Stomach (tissue), 9 donors: ENCODE results near the gene PLCB3. TPM values are rescaled to one million over a fixed set of nuclear protein-coding genes. Genes with fewer than 3 reads are reported as not detected.

Experiments
- DNase-seq, 2 donors: peaks; one replicate each; pipeline versions ENCODE4 v3.0.0 to v3.0.0-alpha.2; 2013 to 2019
- H3K27ac ChIP-seq, 5 donors: fragments of 200-600 bp in 4 of 5; sonication (generic) in 4 of 5; one replicate each; pipeline ENCODE4 v1.5.1; 2013 to 2019; ENCODE audit warnings: mild to moderate bottlenecking in 1 of 5, moderate library complexity in 1 of 5
- H3K27me3 ChIP-seq, 3 donors: fragments of 200-600 bp; sonication (generic); one replicate each; pipeline ENCODE4 v1.5.1; 2017 to 2019; ENCODE audit warnings: mixed run types in 1 of 3
- H3K36me3 ChIP-seq, 4 donors: fragments of 200-600 bp; sonication (generic); 1 replicate in 3 of 4; 2 replicates in 1 of 4; pipeline ENCODE4 v1.5.1; 2016 to 2019
- H3K4me1 ChIP-seq, 4 donors: fragments of 200-600 bp; sonication (generic); one replicate each; pipeline ENCODE4 v1.5.1; 2016 to 2019
- H3K4me3 ChIP-seq, 4 donors: fragments of 200-600 bp; sonication (generic) in 3 of 4; one replicate each; pipeline ENCODE4 v1.5.1; 2016 to 2019; ENCODE audit warnings: mild to moderate bottlenecking in 1 of 4
- H3K9me3 ChIP-seq, 4 donors: fragments of 200-600 bp; sonication (generic); one replicate each; pipeline ENCODE4 v1.5.1; 2016 to 2019
- EP300 ChIP-seq: sonication (generic); formaldehyde crosslinking; IDR thresholded peaks from one replicate; pipeline ENCODE4 v1.6.1; 2017; ENCODE audit warnings: antibody characterized with exemption
- POLR2A ChIP-seq, 4 donors: fragments of 450-650 bp; IDR thresholded peaks; one replicate each; pipeline ENCODE4 v1.6.1; 2016; ENCODE audit warnings: antibody characterized with exemption in 4 of 4, control low read depth in 2 of 4, mild to moderate bottlenecking in 1 of 4, moderate library complexity in 1 of 4
- POLR2AphosphoS5 ChIP-seq, 3 donors: sonication (generic); formaldehyde crosslinking; IDR thresholded peaks; one replicate each; pipeline ENCODE4 v1.6.1; 2016; ENCODE audit warnings: antibody characterized with exemption in 3 of 3
- WGBS, 5 donors: extraction: QIAGEN DNeasy Blood & Tissue Kit in 3 of 5; methylation state at CpG; one replicate each; pipeline versions ENCODE4 v1.1.5 to v1.1.7; 2013 to 2018; 5-methylcytosine and 5-hydroxymethylcytosine counted together
- intact Hi-C: fragments of 100-400 bp; cut with DNase I; formaldehyde crosslinking; loops from one replicate; pipeline ENCODE4 v1.15.1; 2023; ENCODE audit warnings: low total_unique reads
- polyA plus RNA-seq, 3 donors: library from polyadenylated mRNA; stranded (reverse); fragments of 200-250 nt; gene quantifications; one replicate each; pipeline ENCODE4 v1.2.3, GENCODE V29; 2013
- total RNA-seq, 5 donors: library from RNA; depleted of rRNA; stranded (reverse); fragments of >200 nt; gene quantifications; one replicate each; pipeline versions ENCODE4 v1.1.0 to v1.2.3, GENCODE V29; 2014 to 2016
- TF ChIP-seq, protein P1 (sequence below), 7 experiments: fragments of 450-650 bp in 4 of 7; fragments of 200-600 bp in 3 of 7; sonication (generic) in 3 of 7; IDR thresholded peaks; one replicate each; pipeline ENCODE4 v1.5.1; 2016 to 2019; ENCODE audit warnings: antibody characterized with exemption in 7 of 7, control low read depth in 2 of 7, mild to moderate bottlenecking in 1 of 7
- donor health status: healthy with polysubstance abuse.
- donor health status: Bipolar disorder and iron deficiency.
- donor health status: healthy.

The PLCB3 gene
- total and polyA plus RNA-seq, 8 donors, result 12.2 to 154 (median 16.1) TPM

DNA sequence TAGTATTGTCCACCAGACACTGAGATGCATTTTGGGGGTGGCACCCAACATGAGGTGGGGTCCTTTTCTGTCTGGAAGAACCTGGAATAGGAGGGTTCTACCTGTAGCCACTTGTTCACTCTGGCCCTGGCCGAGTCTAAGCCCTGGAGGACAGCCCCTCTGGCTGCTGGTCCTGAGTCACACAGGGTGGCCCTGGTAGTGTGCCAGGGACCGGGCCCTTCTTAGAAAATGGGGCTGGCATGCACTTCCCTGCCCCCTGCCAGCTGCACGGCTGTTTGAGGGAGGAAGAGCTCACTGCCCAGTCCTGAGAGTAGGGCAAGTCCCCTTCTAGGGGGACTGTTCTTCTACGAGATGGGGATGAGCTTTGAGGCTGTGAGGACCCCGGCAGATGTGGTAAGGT lies 2.2 kb downstream of the PLCB3 start:
- Histone ChIP-seq H3K4me3 (no peak overlapping the region), H3K4me1 (peaks cover 22 to 39% (median 32%) of the 10 kb centered on the region in 4 donors), H3K27ac (no peak overlapping the region), H3K27me3 (no peaks in the 10 kb centered on the region), H3K9me3 (no peaks in the 10 kb centered on the region), H3K36me3 (peaks cover 35 to 44% (median 43%) of the 10 kb centered on the region in 4 donors)
- WGBS, 5 donors, result 41 to 65% (median 57%) methylated on average over 5 of the region's 5 CpGs
- intact Hi-C loops, result no loop called here
- TF ChIP-seq, protein P1, sequence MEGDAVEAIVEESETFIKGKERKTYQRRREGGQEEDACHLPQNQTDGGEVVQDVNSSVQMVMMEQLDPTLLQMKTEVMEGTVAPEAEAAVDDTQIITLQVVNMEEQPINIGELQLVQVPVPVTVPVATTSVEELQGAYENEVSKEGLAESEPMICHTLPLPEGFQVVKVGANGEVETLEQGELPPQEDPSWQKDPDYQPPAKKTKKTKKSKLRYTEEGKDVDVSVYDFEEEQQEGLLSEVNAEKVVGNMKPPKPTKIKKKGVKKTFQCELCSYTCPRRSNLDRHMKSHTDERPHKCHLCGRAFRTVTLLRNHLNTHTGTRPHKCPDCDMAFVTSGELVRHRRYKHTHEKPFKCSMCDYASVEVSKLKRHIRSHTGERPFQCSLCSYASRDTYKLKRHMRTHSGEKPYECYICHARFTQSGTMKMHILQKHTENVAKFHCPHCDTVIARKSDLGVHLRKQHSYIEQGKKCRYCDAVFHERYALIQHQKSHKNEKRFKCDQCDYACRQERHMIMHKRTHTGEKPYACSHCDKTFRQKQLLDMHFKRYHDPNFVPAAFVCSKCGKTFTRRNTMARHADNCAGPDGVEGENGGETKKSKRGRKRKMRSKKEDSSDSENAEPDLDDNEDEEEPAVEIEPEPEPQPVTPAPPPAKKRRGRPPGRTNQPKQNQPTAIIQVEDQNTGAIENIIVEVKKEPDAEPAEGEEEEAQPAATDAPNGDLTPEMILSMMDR (IDR thresholded peaks at IDR 0.05), result no peak
- no peak for TF ChIP-seq POLR2A (IDR thresholded peaks at IDR 0.05)
- TF ChIP-seq EP300, result no peak
- TF ChIP-seq POLR2AphosphoS5 (IDR thresholded peaks at IDR 0.05), result no peak
- no peak for DNase-seq

DNA sequence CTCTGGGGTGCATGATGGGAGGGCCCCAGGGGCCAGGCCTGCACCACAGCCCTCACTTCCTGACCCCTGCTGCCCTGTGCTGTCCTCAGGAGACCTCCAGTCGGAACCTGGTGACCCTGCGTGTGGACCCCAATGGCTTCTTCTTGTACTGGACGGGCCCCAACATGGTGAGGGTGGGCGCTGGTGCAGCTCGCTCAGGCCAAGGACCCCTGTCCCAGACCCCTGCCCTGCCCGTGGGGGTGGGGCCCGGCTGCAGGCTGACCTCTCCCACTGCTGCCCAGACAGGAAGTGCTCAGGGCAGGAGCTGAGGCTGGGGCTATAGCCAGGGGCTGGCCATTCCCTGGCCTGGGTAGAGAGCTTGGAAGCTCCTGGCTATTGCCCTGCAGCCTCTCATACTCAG lies 3.0 kb downstream of the PLCB3 start:
- Histone ChIP-seq H3K4me1 (peaks cover 22 to 39% (median 32%) of the 10 kb centered on the region in 4 donors), H3K4me3 (no peak overlapping the region), H3K36me3 (peaks cover 43 to 52% (median 51%) of the 10 kb centered on the region in 4 donors), H3K9me3 (no peaks in the 10 kb centered on the region), H3K27me3 (no peaks in the 10 kb centered on the region), H3K27ac (no peak overlapping the region)
- TF ChIP-seq POLR2AphosphoS5 (IDR thresholded peaks at IDR 0.05) (no peak), POLR2A (IDR thresholded peaks at IDR 0.05) (no peak), EP300 (no peak)
- TF ChIP-seq, protein P1 (IDR thresholded peaks at IDR 0.05), result no peak
- intact Hi-C loops, result no loop called here
- no peak for DNase-seq
- 85 to 92% (median 88%) methylated on average over 5 to 7 of the region's 7 CpGs for WGBS, 5 donors

DNA sequence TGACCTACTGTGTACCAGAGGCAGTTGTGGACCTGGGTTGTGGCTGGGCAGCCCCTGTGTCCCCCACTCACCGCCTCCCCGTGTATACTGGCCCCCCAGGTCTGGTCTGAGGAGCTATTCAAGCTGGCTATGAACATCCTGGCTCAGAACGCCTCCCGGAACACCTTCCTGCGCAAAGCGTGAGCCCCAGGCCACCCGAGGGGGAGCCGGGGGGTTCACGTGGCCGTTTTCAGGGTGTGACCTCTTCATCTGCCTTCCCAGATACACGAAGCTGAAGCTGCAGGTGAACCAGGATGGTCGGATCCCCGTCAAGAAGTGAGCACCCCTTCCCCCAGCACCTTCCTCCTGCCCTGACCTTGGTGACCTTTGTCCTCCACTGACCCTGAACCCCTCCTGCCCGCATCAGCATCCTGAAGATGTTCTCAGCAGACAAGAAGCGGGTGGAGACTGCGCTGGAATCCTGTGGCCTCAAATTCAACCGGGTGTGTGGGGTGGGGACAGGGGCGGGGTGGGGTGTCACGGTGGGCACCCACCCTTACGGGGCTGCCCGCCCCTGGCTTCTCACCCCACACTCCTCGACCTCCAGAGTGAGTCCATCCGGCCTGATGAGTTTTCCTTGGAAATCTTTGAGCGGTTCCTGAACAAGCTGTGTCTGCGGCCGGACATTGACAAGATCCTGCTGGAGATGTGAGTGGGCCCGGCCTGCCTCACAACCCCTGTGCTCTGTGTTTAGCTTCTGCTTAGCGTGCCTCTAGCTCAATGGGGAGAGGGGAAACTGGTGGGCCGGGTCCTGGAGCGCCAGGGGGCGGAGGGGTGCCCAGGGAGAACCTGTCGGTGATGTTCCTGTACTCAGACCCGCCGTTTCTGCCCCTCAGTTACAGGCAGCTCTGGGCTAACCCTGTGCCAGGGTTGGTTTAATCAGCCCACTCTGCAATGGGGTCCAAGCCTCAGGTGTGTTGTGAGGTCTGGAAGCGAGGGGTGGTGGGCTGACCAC lies 4.1 kb downstream of the PLCB3 start:
- Histone ChIP-seq H3K27ac (no peak overlapping the region), H3K36me3 (peaks cover 44 to 64% (median 62%) of the 10 kb centered on the region in 4 donors), H3K9me3 (no peaks in the 10 kb centered on the region), H3K4me1 (peaks cover 22 to 37% (median 31%) of the 10 kb centered on the region in 4 donors), H3K27me3 (no peaks in the 10 kb centered on the region), H3K4me3 (no peak overlapping the region)
- DNase-seq, result no peak
- WGBS, 5 donors, result 86 to 91% (median 89%) methylated on average over 28 to 35 of the region's 35 CpGs
- intact Hi-C loops, result no loop called here
- no peak for TF ChIP-seq EP300
- TF ChIP-seq POLR2AphosphoS5 (IDR thresholded peaks at IDR 0.05), result no peak
- no peak for TF ChIP-seq POLR2A (IDR thresholded peaks at IDR 0.05)
- TF ChIP-seq, protein P1 (IDR thresholded peaks at IDR 0.05), result no peak

DNA sequence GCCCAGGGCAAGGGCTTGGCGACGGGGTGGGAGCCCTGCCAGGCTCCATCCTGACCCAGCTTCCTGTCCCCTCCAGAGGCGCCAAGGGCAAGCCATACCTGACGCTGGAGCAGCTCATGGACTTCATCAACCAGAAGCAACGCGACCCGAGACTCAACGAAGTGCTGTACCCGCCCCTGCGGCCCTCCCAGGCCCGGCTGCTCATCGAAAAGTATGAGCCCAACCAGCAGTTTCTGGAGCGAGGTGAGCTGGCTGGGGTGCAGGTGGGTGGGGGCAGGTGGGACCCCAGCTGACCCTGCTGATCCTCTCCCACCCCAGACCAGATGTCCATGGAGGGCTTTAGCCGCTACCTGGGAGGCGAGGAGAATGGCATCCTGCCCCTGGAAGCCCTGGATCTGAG lies 5.0 kb downstream of the PLCB3 start:
- Histone ChIP-seq H3K27me3 (no peaks in the 10 kb centered on the region), H3K27ac (no peak overlapping the region), H3K36me3 (peaks cover 46 to 69% (median 68%) of the 10 kb centered on the region in 4 donors), H3K9me3 (no peaks in the 10 kb centered on the region), H3K4me1 (peaks cover 15 to 29% (median 23%) of the 10 kb centered on the region in 4 donors), H3K4me3 (no peak overlapping the region)
- no peak for DNase-seq
- intact Hi-C loops, result no loop called here
- TF ChIP-seq POLR2A (IDR thresholded peaks at IDR 0.05) (no peak), EP300 (no peak), POLR2AphosphoS5 (IDR thresholded peaks at IDR 0.05) (no peak)
- TF ChIP-seq, protein P1 (IDR thresholded peaks at IDR 0.05), result no peak
- 87 to 91% (median 91%) methylated on average over 15 of the region's 15 CpGs for WGBS, 5 donors
